H9 (cell line): ENCODE results near the gene SOCS1. TPM values are rescaled to one million over a fixed set of nuclear protein-coding genes. Genes with fewer than 3 reads are reported as not detected.

Experiments
- DNase-seq: peaks from one replicate; pipeline ENCODE4 v3.0.0-alpha.2; 2017
- H2AFZ ChIP-seq: one replicate; pipeline ENCODE4 v1.6.1; 2013; ENCODE audit warnings: mild to moderate bottlenecking, low read length, control low read depth, moderate library complexity
- H2AK5ac ChIP-seq: 2 replicates; pipeline ENCODE4 v1.6.1; 2013; ENCODE audit warnings: low read length, control low read depth, mixed read lengths; ENCODE audit not compliant: insufficient read length
- H2BK120ac ChIP-seq: one replicate; pipeline ENCODE4 v1.6.1; 2013; ENCODE audit warnings: low read depth, mild to moderate bottlenecking, low read length, control low read depth, inconsistent platforms; ENCODE audit not compliant: poor library complexity, severe bottlenecking
- H2BK12ac ChIP-seq: 2 replicates; pipeline ENCODE4 v1.6.1; 2013; ENCODE audit warnings: low read length, control low read depth, mixed read lengths, low read depth; ENCODE audit not compliant: insufficient read length
- H2BK15ac ChIP-seq: 2 replicates; pipeline ENCODE4 v1.6.1; 2013; ENCODE audit warnings: low read depth, low read length, control low read depth
- H2BK20ac ChIP-seq: one replicate; pipeline ENCODE4 v1.6.1; 2013; ENCODE audit warnings: low read depth, mild to moderate bottlenecking, low read length, control low read depth, inconsistent platforms; ENCODE audit not compliant: poor library complexity, severe bottlenecking
- H2BK5ac ChIP-seq: 2 replicates; pipeline ENCODE4 v1.6.1; 2013; ENCODE audit warnings: low read length, control low read depth, mixed read lengths; ENCODE audit not compliant: insufficient read length
- H3K14ac ChIP-seq: 2 replicates; pipeline ENCODE4 v1.6.1; 2013; ENCODE audit warnings: low read length, control low read depth; ENCODE audit not compliant: insufficient read depth
- H3K18ac ChIP-seq: 2 replicates; pipeline ENCODE4 v1.6.1; 2013; ENCODE audit warnings: low read depth, mild to moderate bottlenecking, mixed read lengths, low read length, control low read depth; ENCODE audit not compliant: insufficient read length
- H3K23ac ChIP-seq: 2 replicates; pipeline ENCODE4 v1.6.1; 2013; ENCODE audit warnings: low read length, control low read depth, mixed read lengths, low read depth; ENCODE audit not compliant: insufficient read length
- H3K23me2 ChIP-seq: 2 replicates; pipeline ENCODE4 v1.6.1; 2013; ENCODE audit warnings: low read depth, mild to moderate bottlenecking, mixed read lengths, low read length, control low read depth; ENCODE audit not compliant: insufficient read length, poor library complexity, severe bottlenecking
- H3K27ac ChIP-seq: 2 replicates; pipeline ENCODE4 v1.5.1; 2013; ENCODE audit warnings: low read length, control low read depth, mixed read lengths, low read depth; ENCODE audit not compliant: insufficient read length
- H3K27me3 ChIP-seq: 2 replicates; pipeline ENCODE4 v1.6.1; 2013; ENCODE audit warnings: low read length, control low read depth, inconsistent platforms; ENCODE audit not compliant: insufficient read depth
- H3K4ac ChIP-seq: 2 replicates; pipeline ENCODE4 v1.6.1; 2013; ENCODE audit warnings: low read depth, mild to moderate bottlenecking, control low read depth, inconsistent platforms, low read length, moderate library complexity
- H3K4me1 ChIP-seq: 2 replicates; pipeline ENCODE4 v1.6.1; 2013; ENCODE audit warnings: low read length, control low read depth, inconsistent platforms; ENCODE audit not compliant: insufficient read depth
- H3K4me2 ChIP-seq: 2 replicates; pipeline ENCODE4 v1.6.1; 2013; ENCODE audit warnings: low read length, control low read depth, mixed read lengths; ENCODE audit not compliant: insufficient read length, insufficient read depth
- H3K56ac ChIP-seq: 2 replicates; pipeline ENCODE4 v1.6.1; 2013; ENCODE audit warnings: low read depth, mild to moderate bottlenecking, mixed read lengths, low read length, control low read depth; ENCODE audit not compliant: insufficient read length
- H3K79me1 ChIP-seq: 2 replicates; pipeline ENCODE4 v1.6.1; 2013; ENCODE audit warnings: low read depth, mild to moderate bottlenecking, moderate library complexity, low read length, control low read depth, inconsistent platforms; ENCODE audit not compliant: insufficient read depth, poor library complexity, severe bottlenecking
- H3K79me2 ChIP-seq: 2 replicates; pipeline ENCODE4 v1.6.1; 2013; ENCODE audit warnings: low read length, control low read depth, inconsistent platforms; ENCODE audit not compliant: insufficient read depth
- H3K9ac ChIP-seq: 2 replicates; pipeline ENCODE4 v1.6.1; 2013; ENCODE audit warnings: low read length, control low read depth, mixed read lengths; ENCODE audit not compliant: insufficient read length; ENCODE audit errors: extremely low read depth
- H3K9me3 ChIP-seq: one replicate; pipeline ENCODE4 v1.6.1; 2013; ENCODE audit warnings: low read depth, low read length, inconsistent platforms; ENCODE audit not compliant: control insufficient read depth
- H3T11ph ChIP-seq: one replicate; pipeline ENCODE4 v1.6.1; 2013; ENCODE audit warnings: mild to moderate bottlenecking, low read length, control low read depth, inconsistent platforms
- H4K20me1 ChIP-seq: one replicate; pipeline ENCODE4 v1.6.1; 2013; ENCODE audit not compliant: control insufficient read depth, insufficient read length, insufficient read depth
- H4K5ac ChIP-seq: 2 replicates; pipeline ENCODE4 v1.6.1; 2013; ENCODE audit warnings: low read depth, mild to moderate bottlenecking, mixed read lengths, low read length, control low read depth; ENCODE audit not compliant: insufficient read length
- H4K8ac ChIP-seq: replicated peaks from 2 replicates; pipeline ENCODE4 v1.6.1; 2013; ENCODE audit warnings: low read length, control low read depth, mixed read lengths, low read depth; ENCODE audit not compliant: insufficient read length
- H4K91ac ChIP-seq: 2 replicates; pipeline ENCODE4 v1.6.1; 2013; ENCODE audit warnings: low read depth, mild to moderate bottlenecking, moderate library complexity, mixed read lengths, low read length, control low read depth; ENCODE audit not compliant: insufficient read length
- H3K27ac Mint-ChIP-seq, 3 experiments: 2 replicates in 2 of 3; 3 replicates in 1 of 3; pipeline ENCODE4 v1.8.0; 2020 to 2021; ENCODE audit warnings: mixed read lengths in 3 of 3, mild to moderate bottlenecking in 1 of 3, moderate library complexity in 1 of 3
- H3K27me3 Mint-ChIP-seq: 2 replicates; pipeline ENCODE4 v1.8.0; 2021; ENCODE audit warnings: low read depth, mild to moderate bottlenecking, moderate library complexity, mixed read lengths
- H3K36me3 Mint-ChIP-seq, 3 experiments: 2 replicates in 2 of 3; 3 replicates in 1 of 3; pipeline ENCODE4 v1.8.0; 2020 to 2021; ENCODE audit warnings: low read depth in 3 of 3, mixed read lengths in 3 of 3; ENCODE audit not compliant: insufficient read depth in 1 of 3
- H3K4me1 Mint-ChIP-seq, 2 experiments: 2 replicates each; pipeline ENCODE4 v1.8.0; 2020; ENCODE audit warnings: mixed read lengths in 2 of 2
- H3K4me3 Mint-ChIP-seq, 2 experiments: 2 replicates in 1 of 2; 3 replicates in 1 of 2; pipeline ENCODE4 v1.8.0; 2020 to 2021; ENCODE audit warnings: mild to moderate bottlenecking in 2 of 2, mixed read lengths in 2 of 2, moderate library complexity in 1 of 2
- H3K9me3 Mint-ChIP-seq, 2 experiments: 2 replicates in 1 of 2; 3 replicates in 1 of 2; pipeline ENCODE4 v1.8.0; 2020; ENCODE audit warnings: mild to moderate bottlenecking in 2 of 2, mixed read lengths in 2 of 2, moderate library complexity in 1 of 2
- WGBS: extraction: QIAGEN DNeasy Blood & Tissue Kit; methylation state at CpG from one replicate; pipeline ENCODE4 v1.1.7; 2013; ENCODE audit warnings: missing lambda C conversion rate, low lambda C conversion rate, mixed read lengths; ENCODE audit not compliant: insufficient read length; ENCODE audit errors: extremely low coverage; 5-methylcytosine and 5-hydroxymethylcytosine counted together
- total RNA-seq: library from RNA; stranded (reverse); gene quantifications from 2 replicates; pipeline ENCODE4 v1.2.1, GENCODE V29; 2021
- TF ChIP-seq, protein P1 (sequence below): fragments of 200-600 bp; sonication (generic); conservative IDR thresholded peaks from 3 replicates; pipeline ENCODE4 v1.8.0; 2021; ENCODE audit warnings: antibody characterized with exemption, mild to moderate bottlenecking

SOCS1 gene
- total RNA-seq, 1 experiment from 2014 or later = 11.0 TPM

GRCh38 chr16:11277607-11278337, 21.8 kb upstream of the SOCS1 start:
- Histone ChIP-seq H2BK5ac (no peak overlapping the region), H3K23me2 (no peaks in the 10 kb centered on the region), H3K27me3 (no peaks in the 10 kb centered on the region), H4K91ac (no peak overlapping the region), H3K79me1 (no peaks in the 10 kb centered on the region), H3K56ac (no peak overlapping the region), H2AFZ (no peak overlapping the region), H2AK5ac (no peak overlapping the region), H3K4me2 (no peak overlapping the region), H2BK20ac (no peak overlapping the region), H4K20me1 (no peaks in the 10 kb centered on the region), H3K18ac (no peak overlapping the region), H3K4ac (no peak overlapping the region), H2BK12ac (no peak overlapping the region), H3K9ac (no peak overlapping the region), H3T11ph (no peak overlapping the region), H3K23ac (no peak overlapping the region), H4K5ac (no peak overlapping the region), H3K9me3 (no peaks in the 10 kb centered on the region), H3K4me1 (no peaks in the 10 kb centered on the region; the same call in 1 of the 2 replicates), H4K8ac (no peak overlapping the region), H3K27ac (no peak overlapping the region), H2BK15ac (no peak overlapping the region), H3K79me2 (no peaks in the 10 kb centered on the region), H3K14ac (no peak overlapping the region), H2BK120ac (no peak overlapping the region)
- Mint-ChIP-seq H3K4me1 (peaks cover 9 to 16% of the 10 kb centered on the region in 2 experiments), H3K27ac (no peak overlapping the region), H3K9me3 (peaks cover 0 to 7% of the 10 kb centered on the region in 2 experiments; a peak in 2 of 5 replicates), H3K4me3 (no peak overlapping the region), H3K27me3 (no peaks in the 10 kb centered on the region; the same call in 1 of the 2 replicates), H3K36me3 (no peaks in the 10 kb centered on the region)
- no CpG with 5 or more reads among the region's 12 CpGs for WGBS
- DNase-seq = no peak
- TF ChIP-seq, protein P1, sequence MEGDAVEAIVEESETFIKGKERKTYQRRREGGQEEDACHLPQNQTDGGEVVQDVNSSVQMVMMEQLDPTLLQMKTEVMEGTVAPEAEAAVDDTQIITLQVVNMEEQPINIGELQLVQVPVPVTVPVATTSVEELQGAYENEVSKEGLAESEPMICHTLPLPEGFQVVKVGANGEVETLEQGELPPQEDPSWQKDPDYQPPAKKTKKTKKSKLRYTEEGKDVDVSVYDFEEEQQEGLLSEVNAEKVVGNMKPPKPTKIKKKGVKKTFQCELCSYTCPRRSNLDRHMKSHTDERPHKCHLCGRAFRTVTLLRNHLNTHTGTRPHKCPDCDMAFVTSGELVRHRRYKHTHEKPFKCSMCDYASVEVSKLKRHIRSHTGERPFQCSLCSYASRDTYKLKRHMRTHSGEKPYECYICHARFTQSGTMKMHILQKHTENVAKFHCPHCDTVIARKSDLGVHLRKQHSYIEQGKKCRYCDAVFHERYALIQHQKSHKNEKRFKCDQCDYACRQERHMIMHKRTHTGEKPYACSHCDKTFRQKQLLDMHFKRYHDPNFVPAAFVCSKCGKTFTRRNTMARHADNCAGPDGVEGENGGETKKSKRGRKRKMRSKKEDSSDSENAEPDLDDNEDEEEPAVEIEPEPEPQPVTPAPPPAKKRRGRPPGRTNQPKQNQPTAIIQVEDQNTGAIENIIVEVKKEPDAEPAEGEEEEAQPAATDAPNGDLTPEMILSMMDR = no peak
